SIG-M5 treated with dmso at 0.1 percent for 504 hours (cell line): ENCODE data around the gene ELFN2.

Experiments
- DNase-seq: peaks from one replicate; lab custom pipeline; 2025; ENCODE audit not compliant: unreplicated experiment; lab: John Stamatoyannopoulos, UW

The ELFN2 gene

GRCh38 chr22:37390075-37390474 lies 37.2 kb downstream of the ELFN2 start:
- no peak for DNase-seq

GRCh38 chr22:37388538-37388937 lies 38.7 kb downstream of the ELFN2 start:
- no peak for DNase-seq

GRCh38 chr22:37387793-37388192 lies 39.5 kb downstream of the ELFN2 start:
- DNase-seq, result no peak

- DNase-seq, result no peak
Observed at GRCh38 chr22:37386441-37386840, 40.8 kb downstream of the ELFN2 start.

GRCh38 chr22:37384691-37385090 lies 42.6 kb downstream of the ELFN2 start:
- no peak for DNase-seq

- DNase-seq, result no peak
Observed at GRCh38 chr22:37383341-37383740, 43.9 kb downstream of the ELFN2 start.

GRCh38 chr22:37381489-37381888 lies 45.8 kb downstream of the ELFN2 start:
- no peak for DNase-seq

GRCh38 chr22:37379722-37380121 lies 47.6 kb downstream of the ELFN2 start:
- DNase-seq, result no peak

GRCh38 chr22:37379085-37379484 lies 48.2 kb downstream of the ELFN2 start:
- DNase-seq, result no peak

GRCh38 chr22:37378642-37379058 lies 48.6 kb downstream of the ELFN2 start:
- DNase-seq, result no peak

- DNase-seq, result no peak
Observed at GRCh38 chr22:37377927-37378326, 49.4 kb downstream of the ELFN2 start.

GRCh38 chr22:37377138-37377537 lies 50.1 kb downstream of the ELFN2 start:
- no peak for DNase-seq

- no peak for DNase-seq
Observed at GRCh38 chr22:37376643-37377042, 50.6 kb downstream of the ELFN2 start.

GRCh38 chr22:37375801-37376200 lies 51.5 kb downstream of the ELFN2 start:
- DNase-seq, result no peak

- no peak for DNase-seq
Observed at GRCh38 chr22:37374571-37374970, 52.7 kb downstream of the ELFN2 start.

GRCh38 chr22:37373451-37373850 lies 53.8 kb downstream of the ELFN2 start:
- no peak for DNase-seq

- no peak for DNase-seq
Observed at GRCh38 chr22:37371911-37372310, 55.4 kb downstream of the ELFN2 start.

GRCh38 chr22:37371491-37371890 lies 55.8 kb downstream of the ELFN2 start:
- no peak for DNase-seq

GRCh38 chr22:37370306-37370979 lies 56.8 kb downstream of the ELFN2 start:
- DNase-seq, result peak; percentile 38

GRCh38 chr22:37369483-37369882 lies 57.8 kb downstream of the ELFN2 start:
- no peak for DNase-seq

GRCh38 chr22:37368058-37368457 lies 59.2 kb downstream of the ELFN2 start:
- peak; percentile 17 for DNase-seq

GRCh38 chr22:37366601-37367000 lies 60.7 kb downstream of the ELFN2 start:
- DNase-seq, result no peak

- no peak for DNase-seq
Observed at GRCh38 chr22:37365950-37366349, 61.3 kb downstream of the ELFN2 start.
